Mucosa of descending colon (tissue), 3 donors: ENCODE results near the gene PRUNE2. TPM values are rescaled to one million over a fixed set of nuclear protein-coding genes. Genes with fewer than 3 reads are reported as not detected.

ENCODE experiments used
- ATAC-seq: fragments of 200-7000 bp; cut with Tn5 transposase; one replicate; pipeline ENCODE4 v1.9.1; 2020; ENCODE audit warnings: mild to moderate bottlenecking, moderate library complexity
- DNase-seq, 3 donors: peaks; one replicate each; pipeline ENCODE4 v3.0.0-alpha.2; 2020
- H3K36me3 ChIP-seq: fragments of 200-600 bp; one replicate; pipeline ENCODE4 v1.8.0; 2021; ENCODE audit warnings: low read depth, mild to moderate bottlenecking
- H3K4me1 ChIP-seq: fragments of 200-600 bp; one replicate; pipeline ENCODE4 v1.8.0; 2021; ENCODE audit warnings: low read depth, mild to moderate bottlenecking
- H3K4me3 ChIP-seq: fragments of 200-600 bp; one replicate; pipeline ENCODE4 v1.8.0; 2021; ENCODE audit warnings: mild to moderate bottlenecking
- H3K9me3 ChIP-seq: fragments of 200-600 bp; one replicate; pipeline ENCODE4 v1.8.0; 2021; ENCODE audit warnings: mild to moderate bottlenecking
- CTCF ChIP-seq: fragments of 200-600 bp; IDR thresholded peaks from one replicate; pipeline ENCODE4 v1.8.0; 2022; ENCODE audit warnings: antibody characterized with exemption, mild to moderate bottlenecking
- intact Hi-C, 2 donors: fragments of 100-400 bp; cut with DNase I in 1 of 2; cut with micrococcal nuclease in 1 of 2; formaldehyde crosslinking; loops; one replicate each; pipeline versions ENCODE4 v1.11.0 to v1.11.1; 2022; cut with DNase I, micrococcal nuclease
- total RNA-seq, 3 donors: library from RNA; stranded (reverse); fragmentation: NEBNext Ultra II Directional in 2 of 3; extraction: Animal tissue kit (Norgen Biotek cat#: 25700) in 2 of 3; gene quantifications; one replicate each; pipeline versions ENCODE4 v1.2.1 to v1.2.4, GENCODE V29; 2021 to 2023
- donor health status: DM: no; HTN: no; CAD: no; lungs with moderate emphysema.
- donor health status: DM: no; HTN: no; CAD: no.
- donor health status: DM: no; HTN: yes; CAD: no.

The PRUNE2 gene
- total RNA-seq, 3 donors from 2014 or later, result 48.2 to 437 (median 62.4) TPM

DNA sequence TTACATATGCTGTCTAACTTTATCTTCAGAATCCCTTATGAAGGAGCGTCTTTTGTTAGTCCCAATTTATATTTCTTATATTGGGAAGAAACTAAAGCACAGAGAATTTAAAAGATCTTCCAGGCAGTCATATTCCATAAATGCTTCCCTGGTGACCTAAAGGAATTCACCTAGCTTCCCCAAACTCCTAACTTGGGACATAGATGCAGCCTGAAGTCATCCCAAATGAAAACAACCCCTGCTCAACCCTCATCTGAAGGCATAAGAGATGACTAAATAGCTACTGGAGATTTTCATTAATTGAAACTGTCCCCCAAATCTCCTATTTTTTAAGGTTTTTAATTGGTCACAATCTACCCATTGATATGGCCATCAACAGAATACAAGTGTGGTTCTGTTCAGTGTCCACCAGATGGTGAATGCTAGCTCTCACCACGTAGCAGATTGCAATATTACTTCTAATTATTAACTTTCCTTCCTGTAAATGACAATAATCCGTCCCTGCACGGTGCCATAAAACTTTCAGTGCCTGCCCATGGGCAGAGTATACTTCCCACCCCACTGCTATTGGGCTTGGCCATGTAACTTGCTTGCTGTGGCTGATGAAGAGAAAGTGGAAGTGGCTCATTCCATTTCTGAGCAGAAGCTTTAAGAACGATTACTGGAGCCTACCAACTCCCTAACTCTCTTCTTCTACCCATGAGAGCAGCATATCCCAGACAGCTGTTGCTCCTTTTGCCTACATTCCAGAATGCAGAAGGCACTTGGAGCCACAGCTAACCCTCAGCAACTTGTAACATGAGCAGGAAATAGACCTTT lies 18.7 kb downstream of the PRUNE2 start:
- peaks cover 8% of the 10 kb centered on the region for H3K4me1 ChIP-seq
- no peaks in the 10 kb centered on the region for H3K36me3 ChIP-seq
- H3K4me3 ChIP-seq, result no peak overlapping the region
- no peaks in the 10 kb centered on the region for H3K9me3 ChIP-seq
- intact Hi-C loops, result no loop called here
- TF ChIP-seq CTCF, result no peak
- DNase-seq, result peak in 2 of 3 donors; percentile 34 to 58
- peak; percentile 95 for ATAC-seq

- H3K36me3 ChIP-seq, result no peaks in the 10 kb centered on the region
- peaks cover 8% of the 10 kb centered on the region for H3K4me1 ChIP-seq
- intact Hi-C loops, result no loop called here
- H3K4me3 ChIP-seq, result no peak overlapping the region
- DNase-seq (no peak), ATAC-seq (no peak)
- TF ChIP-seq CTCF, result no peak
- no peaks in the 10 kb centered on the region for H3K9me3 ChIP-seq
Observed at GRCh38 chr9:76886318-76886717, 19.6 kb downstream of the PRUNE2 start.

DNA sequence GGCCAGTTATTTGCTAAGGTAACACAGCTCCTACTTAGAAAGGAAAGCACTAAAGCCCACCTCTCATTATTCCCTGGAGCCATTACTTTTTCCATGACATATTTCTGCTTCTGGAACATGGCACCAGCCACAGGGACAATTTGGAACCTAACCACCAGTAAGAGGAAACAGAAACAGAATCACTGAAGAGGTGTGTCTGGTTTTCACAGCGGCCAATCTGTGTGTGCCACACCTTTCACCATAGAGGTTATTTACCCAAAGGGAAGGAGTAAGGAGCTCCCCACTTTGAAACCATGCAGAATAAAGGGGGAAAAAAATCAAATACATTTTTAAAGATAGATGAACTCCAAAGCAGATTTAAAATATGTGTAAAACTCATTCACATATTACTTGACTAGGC lies 21.1 kb downstream of the PRUNE2 start:
- ATAC-seq, result peak; percentile 63
- H3K36me3 ChIP-seq, result no peaks in the 10 kb centered on the region
- H3K4me3 ChIP-seq, result no peak overlapping the region
- TF ChIP-seq CTCF, result no peak
- H3K4me1 ChIP-seq, result peaks cover 8% of the 10 kb centered on the region
- no peaks in the 10 kb centered on the region for H3K9me3 ChIP-seq
- intact Hi-C loops, result no loop called here
- no peak for DNase-seq

GRCh38 chr9:76883341-76883855 lies 22.5 kb downstream of the PRUNE2 start:
- ATAC-seq (no peak), DNase-seq (no peak)
- Histone ChIP-seq H3K36me3 (no peaks in the 10 kb centered on the region), H3K4me3 (no peak overlapping the region), H3K9me3 (no peaks in the 10 kb centered on the region), H3K4me1 (peaks cover 8% of the 10 kb centered on the region)
- intact Hi-C loops, result no loop called here
- TF ChIP-seq CTCF, result no peak

DNA sequence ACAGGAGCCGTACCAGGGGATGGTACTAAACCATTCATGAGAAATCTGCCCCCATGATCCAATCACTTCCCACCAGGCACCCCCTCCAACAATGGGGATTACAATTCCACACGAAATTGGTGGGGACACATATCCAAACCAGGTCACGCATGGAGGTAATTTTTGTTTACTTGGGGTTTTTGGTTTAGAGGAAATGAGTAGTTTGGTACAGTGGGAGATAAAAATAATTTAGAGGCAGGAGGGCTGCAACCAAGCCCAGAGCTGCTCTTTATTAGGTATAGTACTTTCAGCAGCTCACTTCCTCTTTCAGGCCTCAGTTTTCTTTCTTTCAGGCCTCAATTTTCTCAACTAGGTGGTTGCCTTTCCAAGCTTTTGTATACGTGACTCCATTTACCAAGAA lies 23.2 kb downstream of the PRUNE2 start:
- Histone ChIP-seq H3K9me3 (no peaks in the 10 kb centered on the region), H3K4me3 (no peak overlapping the region), H3K4me1 (peaks cover 7% of the 10 kb centered on the region), H3K36me3 (no peaks in the 10 kb centered on the region)
- intact Hi-C loops, result no loop called here
- no peak for DNase-seq
- ATAC-seq, result no peak
- no peak for TF ChIP-seq CTCF
